WERI-Rb-1 (cell line): ENCODE measurements around the gene FAM170B.

Source experiments
- DNase-seq: peaks from one replicate; pipeline ENCODE4 v3.0.0-alpha.2; 2020
- H3K27ac ChIP-seq: fragments of 250-450 bp; sonication (Bioruptor Pico); 2 replicates; pipeline ENCODE4 v1.5.1; 2020; ENCODE audit warnings: mild to moderate bottlenecking, moderate library complexity
- H3K27me3 ChIP-seq: fragments of 250-450 bp; sonication (Bioruptor Pico); 2 replicates; pipeline ENCODE4 v1.5.1; 2021; ENCODE audit warnings: mild to moderate bottlenecking, low read depth, moderate library complexity; ENCODE audit not compliant: insufficient read depth, severe bottlenecking
- H3K36me3 ChIP-seq: fragments of 250-450 bp; sonication (Bioruptor Pico); 2 replicates; pipeline ENCODE4 v1.5.1; 2020; ENCODE audit warnings: mild to moderate bottlenecking, moderate library complexity
- H3K4me3 ChIP-seq: 2 replicates; pipeline ENCODE4 v1.5.1; 2011; ENCODE audit warnings: low read depth, mild to moderate bottlenecking, control low read depth, low read length
- H3K9me3 ChIP-seq: fragments of 250-450 bp; sonication (Bioruptor Pico); 2 replicates; pipeline ENCODE4 v1.5.1; 2021; ENCODE audit warnings: mild to moderate bottlenecking, moderate library complexity; ENCODE audit not compliant: severe bottlenecking
- TF ChIP-seq, protein P1 (sequence below): IDR thresholded peaks from 2 replicates; pipeline ENCODE4 v1.5.1; 2011; ENCODE audit warnings: low read depth, mild to moderate bottlenecking, control low read depth, inconsistent platforms, low read length

Gene FAM170B

DNA sequence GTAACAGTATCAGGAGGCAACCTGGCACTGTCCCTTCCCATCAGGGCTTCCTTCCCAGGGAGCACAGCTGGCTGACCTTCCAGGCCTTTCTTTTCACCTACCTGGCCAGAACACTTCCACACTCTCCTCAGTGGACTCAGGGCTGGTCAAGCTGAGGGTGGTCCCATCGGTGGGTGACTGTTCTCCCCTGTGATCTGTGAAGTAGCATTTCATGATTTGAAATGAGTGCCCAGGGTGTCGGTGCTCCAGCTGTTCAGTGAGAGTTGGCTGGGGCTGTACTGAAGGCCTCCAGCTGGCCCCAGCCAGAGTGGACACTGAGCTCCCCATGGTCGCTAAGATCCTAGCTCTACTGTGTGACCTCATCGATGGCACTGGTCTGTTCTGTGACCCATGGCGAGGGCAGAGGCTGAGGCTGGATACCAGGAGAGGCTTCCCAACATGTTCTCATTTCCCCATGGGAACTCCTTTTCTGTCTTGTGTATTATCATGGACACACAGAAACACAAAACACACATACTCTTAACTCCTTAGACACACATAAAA lies at the start of gene FAM170B:
Gene FAM170B (minus strand): TSS at position 316 of the 543 bp plus-strand sequence. CDS start 103 bp downstream, at position 213.
- Histone ChIP-seq H3K9me3 (peaks cover 3% of the 10 kb centered on the region), H3K4me3 (no peak within 1 kb of the TSS), H3K27me3 (peaks cover 3% of the 10 kb centered on the region), H3K36me3 (no peaks in the 10 kb centered on the region), H3K27ac (no peak within 1 kb of the TSS)
- TF ChIP-seq, protein P1, sequence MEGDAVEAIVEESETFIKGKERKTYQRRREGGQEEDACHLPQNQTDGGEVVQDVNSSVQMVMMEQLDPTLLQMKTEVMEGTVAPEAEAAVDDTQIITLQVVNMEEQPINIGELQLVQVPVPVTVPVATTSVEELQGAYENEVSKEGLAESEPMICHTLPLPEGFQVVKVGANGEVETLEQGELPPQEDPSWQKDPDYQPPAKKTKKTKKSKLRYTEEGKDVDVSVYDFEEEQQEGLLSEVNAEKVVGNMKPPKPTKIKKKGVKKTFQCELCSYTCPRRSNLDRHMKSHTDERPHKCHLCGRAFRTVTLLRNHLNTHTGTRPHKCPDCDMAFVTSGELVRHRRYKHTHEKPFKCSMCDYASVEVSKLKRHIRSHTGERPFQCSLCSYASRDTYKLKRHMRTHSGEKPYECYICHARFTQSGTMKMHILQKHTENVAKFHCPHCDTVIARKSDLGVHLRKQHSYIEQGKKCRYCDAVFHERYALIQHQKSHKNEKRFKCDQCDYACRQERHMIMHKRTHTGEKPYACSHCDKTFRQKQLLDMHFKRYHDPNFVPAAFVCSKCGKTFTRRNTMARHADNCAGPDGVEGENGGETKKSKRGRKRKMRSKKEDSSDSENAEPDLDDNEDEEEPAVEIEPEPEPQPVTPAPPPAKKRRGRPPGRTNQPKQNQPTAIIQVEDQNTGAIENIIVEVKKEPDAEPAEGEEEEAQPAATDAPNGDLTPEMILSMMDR: no peak
- DNase-seq: no peak

DNA sequence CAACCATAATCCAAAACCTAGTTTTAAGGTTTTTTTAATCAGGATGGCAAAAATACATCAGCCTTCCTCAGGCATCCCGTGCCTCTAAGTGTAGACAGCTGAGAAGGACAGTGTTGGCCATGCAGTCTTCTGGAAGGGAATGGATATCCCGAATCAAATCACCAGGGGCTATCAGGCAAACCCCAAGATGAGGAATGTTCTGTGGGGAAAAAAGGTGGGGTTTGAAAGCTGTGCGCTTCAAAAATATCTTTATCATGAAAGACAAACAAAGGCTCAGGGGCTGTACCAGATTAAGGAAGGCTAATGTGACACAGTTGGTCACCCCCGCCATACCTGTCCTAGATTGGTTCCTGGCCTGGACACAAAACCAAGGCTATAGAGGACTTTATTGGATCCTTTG lies 49.0 kb upstream of the FAM170B start:
- peaks cover 12% of the 10 kb centered on the region for H3K27me3 ChIP-seq
- no peak overlapping the region for H3K27ac ChIP-seq
- H3K9me3 ChIP-seq: no peaks in the 10 kb centered on the region

DNA sequence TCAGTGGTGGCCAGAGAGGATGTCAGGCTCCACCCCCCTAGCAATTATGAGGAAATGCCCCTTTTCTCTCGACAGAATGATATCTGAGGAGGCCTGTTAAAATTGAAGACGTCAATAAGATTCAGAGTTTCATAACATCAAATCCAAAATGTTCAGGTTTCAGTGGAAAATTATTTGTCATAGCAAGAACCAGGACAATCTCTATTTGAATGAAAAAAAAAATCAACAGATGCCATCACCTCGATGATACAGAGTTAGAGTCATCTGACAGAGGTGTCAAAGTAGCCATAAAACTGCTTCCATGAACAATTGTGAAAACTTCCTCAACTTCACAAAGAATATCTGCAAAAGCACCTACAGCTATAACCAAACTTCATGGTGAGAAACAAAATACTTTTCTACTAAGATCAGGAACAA lies 46.6 kb upstream of the FAM170B start:
- Histone ChIP-seq H3K27me3 (peaks cover 6% of the 10 kb centered on the region), H3K4me3 (no peak overlapping the region), H3K9me3 (no peaks in the 10 kb centered on the region), H3K27ac (no peak overlapping the region), H3K36me3 (no peaks in the 10 kb centered on the region)
- no peak for DNase-seq
- TF ChIP-seq, protein P1: no peak

More for the DNA sequence above, 49.0 kb upstream of the FAM170B start:
- TF ChIP-seq, protein P1: no peak
- Histone ChIP-seq H3K4me3 (no peak overlapping the region), H3K36me3 (no peaks in the 10 kb centered on the region)
- no peak for DNase-seq

DNA sequence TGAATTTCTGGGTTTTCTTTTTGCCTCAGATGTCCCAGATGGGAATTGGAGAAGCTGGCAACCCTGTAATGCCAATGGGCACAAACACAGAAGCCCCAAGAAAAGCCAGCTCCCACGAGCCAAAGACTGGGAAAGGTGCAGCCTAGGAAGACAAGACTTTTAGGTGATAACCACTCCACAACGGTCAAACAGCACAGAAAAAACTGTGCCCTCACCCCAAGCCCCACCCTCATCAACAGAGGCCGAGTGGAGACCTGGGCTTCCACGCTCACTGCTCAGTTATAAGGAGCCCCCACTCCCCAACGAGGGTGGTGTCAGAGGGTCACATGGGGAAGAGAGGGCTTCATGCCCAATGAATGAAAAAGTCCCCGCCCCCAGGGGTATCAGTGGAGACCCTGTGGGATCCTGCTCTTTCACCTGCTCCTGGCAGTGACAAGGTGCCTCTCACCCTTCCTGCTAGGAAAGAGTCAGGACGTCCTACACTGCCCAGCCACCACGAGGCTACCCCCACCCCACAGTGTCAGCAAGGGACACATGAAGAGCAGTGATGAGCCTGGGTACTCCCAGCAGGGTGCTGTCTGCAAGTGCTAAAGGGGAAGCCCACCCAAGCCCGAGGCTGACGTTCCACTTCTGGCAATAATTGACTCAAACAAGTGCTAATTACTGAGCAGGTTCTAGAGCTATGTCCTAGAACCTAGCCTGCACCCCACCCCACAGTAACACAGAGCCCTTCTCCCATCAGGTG lies 46.0 kb upstream of the FAM170B start:
- H3K27me3 ChIP-seq: peaks cover 7% of the 10 kb centered on the region
- no peak overlapping the region for H3K27ac ChIP-seq
- TF ChIP-seq, protein P1: no peak
- H3K4me3 ChIP-seq: no peak overlapping the region
- DNase-seq: no peak
- no peaks in the 10 kb centered on the region for H3K36me3 ChIP-seq
- no peaks in the 10 kb centered on the region for H3K9me3 ChIP-seq

DNA sequence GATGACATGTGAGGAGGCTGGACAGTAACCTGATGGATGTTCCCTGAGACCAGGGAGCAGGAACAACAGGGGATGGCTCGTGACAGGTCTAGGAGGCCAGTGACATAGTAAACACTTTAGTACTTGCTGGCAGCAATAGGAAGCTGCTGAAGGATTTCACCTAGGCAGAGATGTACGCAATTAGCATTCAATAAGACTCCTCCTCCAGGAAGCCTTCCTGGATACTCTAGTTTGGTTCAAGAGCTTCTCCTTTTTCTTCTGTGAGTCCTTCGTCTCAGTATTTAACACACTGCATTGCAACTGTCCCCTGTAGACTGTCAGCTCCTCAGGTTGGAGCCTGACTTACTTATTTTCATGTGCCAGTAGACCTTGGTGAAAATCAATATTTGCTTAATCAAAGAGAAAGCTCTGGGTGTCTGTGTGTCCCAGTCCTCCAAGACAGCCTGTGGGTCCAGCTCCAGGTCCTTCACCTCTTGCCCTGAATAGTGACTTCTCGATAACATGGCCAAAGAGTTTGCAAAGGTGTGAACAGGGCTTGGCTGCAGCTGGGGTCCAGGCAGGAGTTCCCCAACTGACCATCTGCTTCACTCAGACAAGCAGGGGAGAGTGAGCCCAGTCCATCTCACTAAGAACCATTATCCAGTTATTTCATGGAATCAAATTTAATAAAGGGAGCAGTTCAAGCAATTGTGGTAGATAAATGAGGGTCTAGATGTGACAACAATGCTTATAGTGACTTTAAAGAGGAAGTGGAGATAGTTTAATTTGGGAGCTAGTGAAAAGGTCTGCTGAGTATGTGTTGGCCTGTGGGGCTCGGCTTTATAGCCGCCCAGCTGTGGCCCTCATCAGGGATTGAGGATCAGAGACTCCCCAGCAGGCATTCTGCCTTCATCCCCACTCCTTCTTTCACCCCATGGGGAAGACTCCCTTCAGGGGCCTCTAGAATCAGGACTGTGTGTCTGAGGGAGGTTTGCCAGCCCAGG lies 45.0 kb upstream of the FAM170B start:
- no peak overlapping the region for H3K4me3 ChIP-seq
- H3K27me3 ChIP-seq: peaks cover 14% of the 10 kb centered on the region
- TF ChIP-seq, protein P1: no peak
- no peak overlapping the region for H3K27ac ChIP-seq
- no peaks in the 10 kb centered on the region for H3K36me3 ChIP-seq
- no peak for DNase-seq
- H3K9me3 ChIP-seq: no peaks in the 10 kb centered on the region
